Testis (tissue), 2 donors: Measurements from ENCODE around the gene NES.

Experiments used
- CTCF ChIP-seq, 3 experiments: fragments of 450-650 bp in 2 of 3; fragments of 200-600 bp in 1 of 3; sonication (generic) in 1 of 3; IDR thresholded peaks; one replicate each; pipeline ENCODE4 v1.5.1; 2016 to 2019; ENCODE audit warnings: antibody characterized with exemption in 3 of 3, mild to moderate bottlenecking in 2 of 3, moderate library complexity in 1 of 3
- POLR2A ChIP-seq: fragments of 450-650 bp; IDR thresholded peaks from one replicate; pipeline ENCODE4 v1.6.1; 2017; ENCODE audit warnings: antibody characterized with exemption, mild to moderate bottlenecking, moderate library complexity

- TF ChIP-seq CTCF (IDR thresholded peaks at IDR 0.05) (no peak), POLR2A (no peak)
Measured at GRCh38 chr1:156652131-156652991, 24.8 kb downstream of the NES start.
